Stimulated activated CD4-positive, alpha-beta T cell treated with anti-CD3 and anti-CD28 coated beads, TNF-alpha, amount 100 ng/mL, for 4 hours (primary cell): ENCODE data around the gene IL17C.

Source experiments
- DNase-seq, 3 experiments: peaks; one replicate each; pipeline ENCODE4 v3.0.0-alpha.2; 2020; ENCODE audit warnings: low read depth in 3 of 3

IL17C gene

GRCh38 chr16:88685156-88686061, 47.0 kb downstream of the IL17C start:
- DNase-seq = peak in 2 of 3 experiments; percentile 56 to 58

DNA sequence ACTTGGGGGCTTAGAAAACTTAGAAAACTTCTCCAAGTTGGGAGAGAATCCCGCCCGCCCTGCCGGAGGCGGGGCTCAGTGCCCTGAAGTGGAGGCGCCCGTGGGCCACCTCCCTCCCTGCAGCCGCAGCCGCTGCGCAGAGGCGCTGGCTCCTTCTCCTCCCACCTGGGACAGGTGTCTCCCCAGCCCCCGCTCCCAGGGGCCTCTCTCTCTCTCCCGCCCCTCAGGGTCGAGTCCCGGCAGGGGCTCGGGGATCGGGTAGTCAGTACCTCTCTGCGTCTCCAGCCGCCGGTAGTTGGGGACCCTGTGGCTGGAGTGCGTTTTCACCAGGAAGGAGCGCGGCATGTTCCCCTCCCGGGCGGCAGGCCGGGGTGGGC, 47.7 kb downstream of the IL17C start:
- DNase-seq = no peak

DNA sequence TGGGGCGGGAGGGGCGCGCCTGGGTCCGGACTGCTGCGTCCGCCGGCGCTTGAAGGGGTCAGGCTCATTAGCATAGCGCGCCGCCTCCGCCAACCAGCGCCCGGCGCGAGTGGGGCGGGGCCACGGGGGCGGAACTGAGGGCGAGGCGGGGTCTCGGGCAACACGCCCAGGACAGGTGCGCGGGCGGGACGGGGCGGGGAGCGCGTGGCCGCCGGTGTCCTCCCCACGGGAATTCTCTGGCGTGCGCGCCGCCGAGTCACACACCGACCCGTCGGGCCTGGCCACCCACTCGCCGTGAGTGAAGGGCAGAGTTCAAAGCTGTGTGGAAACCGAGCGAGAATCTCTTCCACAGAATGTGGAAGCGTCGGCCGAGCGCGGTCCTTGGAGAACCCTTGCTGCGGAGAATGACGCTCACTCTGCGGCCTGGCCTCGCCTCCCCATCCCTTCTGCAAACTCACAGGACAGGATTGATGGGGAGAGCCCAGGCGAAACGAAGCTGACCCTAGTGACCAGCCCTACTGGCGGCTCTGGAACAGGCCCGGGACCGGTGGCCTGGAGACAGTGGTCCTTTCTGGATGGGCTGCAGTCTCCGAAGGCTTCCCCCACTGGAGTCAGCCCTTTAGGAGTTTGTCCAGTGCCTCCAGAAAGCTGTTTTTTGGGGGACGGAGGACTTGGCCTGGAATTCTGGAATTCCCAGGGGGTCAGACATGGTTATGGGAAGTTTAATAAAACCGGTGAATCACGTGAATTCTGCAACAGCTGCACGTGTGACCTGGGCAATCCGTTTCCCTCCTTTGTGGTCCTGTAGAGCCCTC, 48.3 kb downstream of the IL17C start, which contains the start of gene SNAI3:
SNAI3 (minus strand) TSS at position 69 of the 815 bp plus-strand sequence. CDS start 101 bp downstream, outside the sequence.
- DNase-seq = peak; percentile 78 to 87 (median 78)

- no peak for DNase-seq
These were observed 48.8 kb downstream of the IL17C start for GRCh38 chr16:88687254-88687576.

GRCh38 chr16:88687676-88688012, 49.3 kb downstream of the IL17C start:
- no peak for DNase-seq

GRCh38 chr16:88688013-88688778, 49.8 kb downstream of the IL17C start:
- no peak for DNase-seq
